HUDEP-2 (cell line): ENCODE measurements around the gene CRISPLD2.
A peak's percentile ranks its signal among the peaks of the same experiment; 100 is the strongest.

ENCODE experiments used
- DNase-seq, 76 experiments: peaks; one replicate each; lab custom pipeline; 2025; ENCODE audit not compliant: unreplicated experiment in 76 of 76; lab: John Stamatoyannopoulos, UW

The CRISPLD2 gene

DNA sequence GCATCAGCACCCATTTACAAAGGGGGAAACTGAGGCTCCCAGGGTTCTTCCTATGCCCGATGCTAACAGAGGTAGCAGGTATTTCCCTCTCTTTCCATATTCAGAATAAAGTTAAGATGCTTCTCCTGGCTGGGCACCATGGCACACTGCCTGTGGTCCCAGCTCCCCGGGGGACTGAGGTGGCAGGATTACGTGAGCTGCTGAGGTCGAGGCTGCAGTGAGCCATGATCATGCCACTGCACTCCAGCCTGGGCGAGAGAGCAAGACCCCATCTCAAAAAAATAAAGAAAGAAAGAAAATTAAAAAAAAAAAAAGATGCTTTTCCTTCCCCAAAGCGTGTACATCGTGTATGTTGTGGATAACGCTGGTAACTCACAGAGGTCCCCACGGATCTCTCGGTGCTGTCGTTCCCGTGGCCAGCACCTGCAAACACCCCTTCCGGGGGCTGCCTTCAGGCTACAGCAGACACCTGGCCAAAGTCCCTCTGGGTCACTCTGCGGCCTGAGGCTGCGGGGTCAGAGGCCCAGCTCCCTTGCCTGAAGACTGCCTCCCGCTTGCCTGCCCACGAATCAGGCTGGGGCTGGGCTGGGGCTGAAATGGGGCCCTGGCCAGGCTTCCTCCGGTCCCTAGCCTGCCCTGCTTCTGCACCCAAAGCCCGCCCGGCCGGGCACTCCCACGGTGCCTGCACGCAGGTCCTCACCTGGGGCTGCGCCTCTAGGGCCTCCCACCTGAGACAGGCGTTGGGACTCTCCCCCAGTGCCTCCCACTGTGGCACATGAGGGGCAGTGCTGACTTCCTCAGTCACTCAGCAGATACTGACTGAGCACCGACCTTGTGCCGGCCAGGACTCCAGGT lies 128.4 kb downstream of the CRISPLD2 start:
- no peak for DNase-seq

- no peak for DNase-seq
Observed at GRCh38 chr16:84948851-84949610, 129.2 kb downstream of the CRISPLD2 start.

- no peak for DNase-seq
Observed at GRCh38 chr16:84949772-84950436, 130.1 kb downstream of the CRISPLD2 start.

- DNase-seq = peak in 44 of 76 experiments; percentile 3 to 71 (median 30)
Observed at GRCh38 chr16:84950906-84951305, 131.1 kb downstream of the CRISPLD2 start.

GRCh38 chr16:84952335-84953189 lies 132.8 kb downstream of the CRISPLD2 start:
- peak in 75 of 76 experiments; percentile 31 to 91 (median 70) for DNase-seq

DNA sequence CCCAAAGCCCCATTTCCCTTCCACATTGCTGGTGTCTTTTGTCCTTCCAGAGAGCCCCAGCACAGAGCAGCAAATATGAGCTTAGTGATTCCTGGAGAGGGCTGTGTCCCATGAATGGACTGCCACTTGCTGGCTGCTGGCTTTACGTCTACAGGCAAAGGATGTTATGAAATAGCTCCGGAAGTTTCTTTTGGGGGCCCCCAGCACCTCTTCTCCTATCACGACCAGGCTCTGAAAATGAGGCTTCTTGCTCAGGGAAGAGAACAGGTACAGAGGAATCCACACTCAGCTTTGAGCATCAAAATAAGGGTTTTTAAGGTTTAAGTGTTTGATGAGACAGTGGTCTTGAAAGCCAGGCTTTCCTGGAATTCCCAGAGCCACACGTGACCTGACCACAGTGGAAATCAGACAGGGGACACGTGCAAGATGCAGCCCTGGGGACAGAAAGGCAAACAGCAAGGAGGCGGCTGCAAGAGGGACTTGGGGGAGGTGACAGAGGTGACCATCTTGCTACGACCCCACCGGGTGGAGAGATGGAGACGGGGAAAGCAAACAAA lies 133.5 kb downstream of the CRISPLD2 start:
- peak in 1 of 76 experiments; percentile 44 for DNase-seq

DNA sequence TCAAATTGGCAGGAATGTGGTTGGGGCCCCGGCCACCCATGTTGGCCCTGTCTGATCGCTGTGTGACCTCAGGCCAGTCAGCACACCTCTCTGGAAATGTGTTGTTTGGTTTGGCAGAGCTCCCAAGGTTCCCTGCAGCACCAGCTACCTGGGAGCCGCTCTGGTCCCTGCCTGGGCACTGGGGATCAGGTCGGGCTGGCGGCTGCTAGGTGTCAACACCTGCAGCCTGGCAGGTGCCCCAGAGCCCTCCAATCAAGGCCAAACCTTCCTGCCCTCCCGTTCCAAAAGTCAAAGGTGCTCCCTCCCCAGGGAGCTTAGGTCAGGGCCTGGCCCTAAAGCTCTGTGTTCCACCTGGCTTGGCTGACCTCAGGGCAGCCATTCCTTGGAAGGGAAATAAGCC lies 135.6 kb downstream of the CRISPLD2 start:
- DNase-seq = no peak

DNA sequence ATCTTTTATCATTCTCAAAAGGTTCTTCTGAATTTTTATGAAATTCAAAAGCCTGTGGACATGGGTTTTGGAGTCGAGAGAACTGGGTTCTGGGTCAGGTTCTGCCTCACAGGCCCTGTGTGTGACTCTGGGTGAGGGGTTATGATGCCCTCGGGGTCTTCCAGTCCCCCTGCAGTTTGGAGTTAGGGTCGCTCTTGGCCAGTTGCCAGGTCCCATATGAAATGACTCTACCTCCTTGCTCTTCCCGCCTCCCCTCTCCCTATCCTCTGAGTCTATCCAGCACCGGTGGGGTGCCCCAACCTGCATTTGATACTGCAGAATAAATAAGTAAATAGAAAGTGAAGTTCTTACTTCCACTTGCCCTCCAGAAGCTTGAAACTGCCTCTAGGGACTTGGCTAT lies 137.4 kb downstream of the CRISPLD2 start:
- no peak for DNase-seq

- no peak for DNase-seq
Observed at GRCh38 chr16:84957792-84958191, 138.0 kb downstream of the CRISPLD2 start.
